Prostate gland (tissue), 2 donors: ENCODE results near the gene FRMD4B.

Source experiments
- POLR2A ChIP-seq: fragments of 450-650 bp; IDR thresholded peaks from one replicate; pipeline ENCODE4 v1.6.1; 2016; ENCODE audit warnings: antibody characterized with exemption, mild to moderate bottlenecking
- POLR2AphosphoS5 ChIP-seq: sonication (generic); formaldehyde crosslinking; IDR thresholded peaks from one replicate; pipeline ENCODE4 v1.6.1; 2017; ENCODE audit warnings: antibody characterized with exemption
- TF ChIP-seq, protein P1 (sequence below), 4 experiments: fragments of 200-600 bp in 2 of 4; fragments of 450-650 bp in 2 of 4; sonication (generic) in 2 of 4; IDR thresholded peaks; 1 replicate in 3 of 4; 2 replicates in 1 of 4; pipeline ENCODE4 v1.5.1; 2016 to 2019; ENCODE audit warnings: antibody characterized with exemption in 4 of 4, mild to moderate bottlenecking in 2 of 4, moderate library complexity in 2 of 4

DNA sequence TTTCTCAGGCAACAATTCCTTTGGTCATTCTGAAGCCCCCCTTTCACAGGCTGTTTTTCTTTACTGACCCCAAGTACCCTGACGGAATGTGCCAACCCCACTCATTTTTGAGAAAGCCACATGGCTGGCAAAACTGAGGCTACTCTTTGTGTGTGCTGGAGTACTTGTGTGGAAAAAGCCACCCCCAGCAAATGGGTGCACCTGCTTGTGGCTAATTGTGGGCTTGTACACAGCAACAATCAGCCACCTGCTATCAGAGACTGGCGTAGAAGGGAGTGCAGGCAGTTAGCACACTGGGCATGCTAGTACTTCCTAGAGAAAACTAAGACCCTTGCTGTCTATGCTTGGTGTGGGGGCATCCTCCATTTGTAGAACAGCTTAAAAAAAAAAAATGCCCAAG is 153.4 kb downstream of the FRMD4B start:
- TF ChIP-seq, protein P1, sequence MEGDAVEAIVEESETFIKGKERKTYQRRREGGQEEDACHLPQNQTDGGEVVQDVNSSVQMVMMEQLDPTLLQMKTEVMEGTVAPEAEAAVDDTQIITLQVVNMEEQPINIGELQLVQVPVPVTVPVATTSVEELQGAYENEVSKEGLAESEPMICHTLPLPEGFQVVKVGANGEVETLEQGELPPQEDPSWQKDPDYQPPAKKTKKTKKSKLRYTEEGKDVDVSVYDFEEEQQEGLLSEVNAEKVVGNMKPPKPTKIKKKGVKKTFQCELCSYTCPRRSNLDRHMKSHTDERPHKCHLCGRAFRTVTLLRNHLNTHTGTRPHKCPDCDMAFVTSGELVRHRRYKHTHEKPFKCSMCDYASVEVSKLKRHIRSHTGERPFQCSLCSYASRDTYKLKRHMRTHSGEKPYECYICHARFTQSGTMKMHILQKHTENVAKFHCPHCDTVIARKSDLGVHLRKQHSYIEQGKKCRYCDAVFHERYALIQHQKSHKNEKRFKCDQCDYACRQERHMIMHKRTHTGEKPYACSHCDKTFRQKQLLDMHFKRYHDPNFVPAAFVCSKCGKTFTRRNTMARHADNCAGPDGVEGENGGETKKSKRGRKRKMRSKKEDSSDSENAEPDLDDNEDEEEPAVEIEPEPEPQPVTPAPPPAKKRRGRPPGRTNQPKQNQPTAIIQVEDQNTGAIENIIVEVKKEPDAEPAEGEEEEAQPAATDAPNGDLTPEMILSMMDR (IDR thresholded peaks at IDR 0.05) = no peak
- TF ChIP-seq POLR2AphosphoS5 = no peak
- TF ChIP-seq POLR2A = no peak
